GM18505 (cell line): ENCODE measurements around the gene CERS5.

Experiments
- ATAC-seq: cut with Tn5 transposase; IDR thresholded peaks from one replicate; pipeline ENCODE4 v1.9.1; 2021; ENCODE audit not compliant: unreplicated experiment
- POLR2A ChIP-seq: IDR thresholded peaks from 4 replicates; pipeline ENCODE4 v1.6.1; 2011; ENCODE audit warnings: borderline replicate concordance; ENCODE audit not compliant: insufficient read depth, insufficient read length; ENCODE audit errors: extremely low read depth

Gene CERS5

DNA sequence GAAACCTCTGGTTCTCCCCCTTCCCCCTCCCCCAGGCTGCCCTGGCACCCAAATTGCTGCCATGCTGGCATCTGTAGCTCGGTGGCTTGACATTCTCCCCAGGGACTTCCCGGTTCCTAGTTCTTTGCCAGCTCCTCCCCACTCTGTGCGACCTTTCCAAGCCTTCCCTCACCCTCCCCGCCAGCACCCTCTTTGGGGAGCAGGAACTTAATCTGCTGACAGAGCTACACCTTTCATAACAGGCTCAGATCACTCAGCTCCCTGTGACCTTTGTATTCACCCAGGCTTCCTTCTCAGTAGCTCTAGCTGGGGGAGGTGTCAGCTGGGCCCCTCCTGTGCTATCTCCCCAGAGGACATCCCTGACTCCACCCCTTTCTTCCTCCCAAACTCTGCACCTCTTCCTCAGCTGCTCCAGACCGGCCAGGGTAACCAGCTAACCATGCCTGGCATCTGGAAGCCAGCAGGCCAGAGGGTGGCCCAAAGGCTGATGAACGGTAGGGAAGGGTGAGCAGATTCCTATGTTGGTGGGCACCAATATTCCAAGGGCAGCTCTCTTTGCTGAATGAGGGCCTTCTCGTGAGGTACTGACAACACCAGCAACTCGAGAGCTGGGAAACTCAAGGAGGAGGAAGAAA, 56.9 kb downstream of the CERS5 start:
- peak; percentile 52 for TF ChIP-seq POLR2A
- no peak for ATAC-seq

GRCh38 chr12:50109319-50109718, 57.9 kb downstream of the CERS5 start:
- no peak for ATAC-seq
- no peak for TF ChIP-seq POLR2A

- ATAC-seq: no peak
- TF ChIP-seq POLR2A: no peak
Measured at GRCh38 chr12:50107416-50108268, 59.5 kb downstream of the CERS5 start.

- ATAC-seq: no peak
- no peak for TF ChIP-seq POLR2A
Measured at GRCh38 chr12:50106907-50107306, 60.3 kb downstream of the CERS5 start.

GRCh38 chr12:50105913-50106450, 61.2 kb downstream of the CERS5 start:
- ATAC-seq: no peak
- no peak for TF ChIP-seq POLR2A

DNA sequence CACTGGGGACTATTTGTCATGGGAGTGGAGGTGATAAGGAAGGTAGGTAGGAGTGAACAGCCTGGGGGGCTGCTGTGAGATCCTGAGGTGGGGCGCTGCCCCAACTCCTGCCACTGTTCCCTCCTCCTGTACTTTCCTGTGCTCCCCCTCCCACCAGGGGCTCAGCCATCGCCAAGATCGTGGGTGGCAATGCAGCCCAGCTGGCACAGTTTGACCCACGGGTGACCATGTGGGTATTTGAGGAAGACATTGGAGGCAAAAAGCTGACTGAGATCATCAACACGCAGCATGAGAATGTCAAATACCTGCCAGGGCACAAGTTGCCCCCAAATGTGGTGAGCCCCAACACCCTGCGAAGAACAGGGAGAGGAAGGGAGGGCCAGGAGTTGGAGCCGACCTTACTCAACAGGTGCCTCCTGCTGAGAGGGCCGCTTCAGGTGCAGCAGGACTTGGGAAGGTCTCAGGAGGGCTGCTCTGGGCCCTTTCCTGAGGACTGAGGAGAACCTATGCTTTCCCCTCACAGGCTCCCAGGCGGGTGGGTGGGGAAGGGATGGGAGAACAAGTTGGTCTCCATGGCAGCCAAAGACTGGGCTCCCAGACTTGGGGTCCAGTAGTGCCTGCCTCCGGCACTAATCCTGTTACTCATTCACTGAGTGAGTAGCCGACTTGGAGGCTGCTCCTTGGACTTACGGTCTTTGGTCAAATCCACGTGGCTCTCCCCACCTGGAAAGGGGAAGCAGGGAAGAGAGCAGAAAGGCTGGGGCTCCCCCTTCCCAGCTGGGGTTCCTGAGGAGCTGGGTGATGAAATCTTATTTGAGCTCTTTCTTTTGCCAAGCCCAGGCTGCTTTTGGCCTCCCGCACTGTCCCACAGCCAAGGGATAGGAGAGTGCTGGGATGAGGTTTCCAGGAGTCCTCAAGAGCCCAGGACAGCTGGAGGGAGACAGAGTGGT, 62.5 kb downstream of the CERS5 start:
- TF ChIP-seq POLR2A: no peak
- ATAC-seq: no peak

DNA sequence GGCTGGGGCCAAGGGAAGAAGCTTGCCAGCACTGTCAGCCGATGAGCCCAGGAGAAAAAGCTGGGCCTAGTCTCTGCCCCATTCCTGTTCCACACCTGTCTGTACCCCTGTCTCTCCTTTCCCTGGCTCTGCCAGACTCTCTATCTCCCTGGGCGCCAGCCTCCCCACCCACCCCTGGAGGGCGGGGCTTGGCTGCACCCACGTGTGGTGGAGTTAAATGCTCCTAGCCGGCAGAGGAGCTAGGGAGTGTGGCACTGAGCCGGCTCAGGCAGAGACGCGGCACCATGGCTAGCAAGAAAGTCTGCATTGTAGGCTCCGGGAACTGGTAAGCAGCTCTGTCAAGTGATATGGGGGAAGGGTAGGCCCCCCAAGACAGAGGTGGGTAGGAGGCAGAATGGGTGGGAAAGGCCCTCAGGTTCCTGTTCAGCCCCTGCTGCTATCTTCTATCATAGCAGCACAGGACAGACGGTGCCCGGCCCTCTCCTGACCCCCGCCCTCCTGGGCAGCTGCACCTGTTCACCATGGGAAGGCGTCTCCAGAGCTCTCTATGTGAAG, 63.3 kb downstream of the CERS5 start, which contains the start of gene GPD1:
GPD1 (plus strand) TSS at position 242 of the 555 bp plus-strand sequence; CDS start at position 285, 43 bp downstream.
- ATAC-seq: no peak
- TF ChIP-seq POLR2A: no peak

- TF ChIP-seq POLR2A: no peak
- no peak for ATAC-seq
Measured at GRCh38 chr12:50103351-50103750, 63.8 kb downstream of the CERS5 start.

GRCh38 chr12:50102646-50103309, 64.4 kb downstream of the CERS5 start:
- no peak for ATAC-seq
- TF ChIP-seq POLR2A: no peak

DNA sequence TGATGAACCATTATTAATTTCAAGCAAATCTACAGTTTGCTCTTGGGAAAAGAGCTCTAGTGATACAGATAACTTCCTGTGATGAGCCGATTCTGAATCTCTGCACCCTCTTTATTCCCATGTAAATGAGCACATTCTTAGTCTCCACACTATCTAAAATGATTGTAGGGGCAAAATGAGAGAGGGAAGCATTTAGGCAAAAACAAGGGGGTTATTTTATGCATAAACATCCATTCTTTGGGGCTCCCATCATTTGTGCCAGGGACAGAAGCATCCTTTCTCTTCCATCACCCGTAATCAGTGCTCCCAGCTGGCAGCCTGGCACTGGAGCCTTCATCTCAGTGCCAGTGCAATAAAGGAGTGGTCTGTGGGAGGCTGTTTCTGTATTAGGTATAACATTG, 65.0 kb downstream of the CERS5 start:
- no peak for TF ChIP-seq POLR2A
- ATAC-seq: no peak

DNA sequence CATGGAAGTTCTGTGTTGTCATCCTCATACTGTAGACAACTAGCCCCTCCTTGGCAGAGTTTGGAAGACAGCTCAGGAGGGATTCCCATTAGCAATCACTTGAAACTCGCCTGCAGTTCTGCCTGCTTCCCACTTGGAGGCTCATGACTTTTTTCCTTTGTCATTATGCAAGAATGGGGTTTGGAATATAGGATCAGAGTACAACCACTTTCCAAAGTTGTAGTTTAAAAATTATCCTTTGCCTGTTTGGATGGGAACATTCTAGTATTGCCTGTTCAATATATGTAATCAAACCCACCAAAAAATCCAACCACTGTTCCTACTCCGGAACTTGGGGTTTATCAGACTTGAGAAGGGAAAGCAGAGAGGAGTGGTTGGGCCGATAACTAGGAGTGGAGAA, 65.5 kb downstream of the CERS5 start:
- no peak for TF ChIP-seq POLR2A
- no peak for ATAC-seq

DNA sequence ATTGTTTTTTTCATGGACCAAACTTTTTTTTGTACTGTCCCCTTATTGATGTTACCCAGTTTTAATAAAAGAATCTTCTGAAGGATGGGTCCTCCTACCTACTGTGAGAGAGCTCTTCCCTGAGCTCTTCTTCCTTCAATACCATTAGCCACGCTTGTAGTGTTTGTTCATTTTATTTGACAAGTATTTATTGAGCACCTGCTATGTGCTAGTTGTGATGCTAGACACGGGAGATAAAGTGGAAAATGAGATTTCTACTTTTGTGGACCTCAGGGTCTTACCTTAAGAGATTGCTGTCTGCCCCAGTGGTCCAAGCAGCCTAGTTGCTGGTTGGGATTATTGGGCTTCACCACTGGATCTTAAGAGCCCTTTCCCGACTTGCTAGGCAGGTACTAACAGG, 66.6 kb downstream of the CERS5 start:
- no peak for TF ChIP-seq POLR2A
- no peak for ATAC-seq
